Peyer's patch (tissue), 4 donors: Measurements from ENCODE around the gene OR9Q1. TPM values are rescaled to one million over a fixed set of nuclear protein-coding genes. Genes with fewer than 3 reads are reported as not detected.

ENCODE experiments used
- DNase-seq, 3 donors: peaks; one replicate each; pipeline ENCODE4 v3.0.0-alpha.2; 2017 to 2019
- H3K27ac ChIP-seq, 4 donors: fragments of 200-600 bp; sonication (generic); one replicate each; pipeline ENCODE4 v1.5.1; 2016 to 2019
- H3K27me3 ChIP-seq, 2 donors: fragments of 200-600 bp; sonication (generic); one replicate each; pipeline ENCODE4 v1.5.1; 2019
- H3K36me3 ChIP-seq, 3 donors: fragments of 200-600 bp; sonication (generic); one replicate each; pipeline ENCODE4 v1.5.1; 2016 to 2019
- H3K4me1 ChIP-seq, 4 donors: fragments of 200-600 bp; sonication (generic); one replicate each; pipeline ENCODE4 v1.5.1; 2016 to 2019
- H3K4me3 ChIP-seq, 4 donors: fragments of 200-600 bp; sonication (generic); 1 replicate in 3 of 4; 2 replicates in 1 of 4; pipeline ENCODE4 v1.5.1; 2016 to 2019; ENCODE audit warnings: mild to moderate bottlenecking in 1 of 4
- H3K9me3 ChIP-seq, 4 donors: fragments of 200-600 bp; sonication (generic); one replicate each; pipeline ENCODE4 v1.5.1; 2016 to 2019; ENCODE audit warnings: mild to moderate bottlenecking in 1 of 4
- POLR2A ChIP-seq, 2 donors: fragments of 450-650 bp; IDR thresholded peaks; one replicate each; pipeline ENCODE4 v1.5.1; 2017; ENCODE audit warnings: antibody characterized with exemption in 2 of 2, mild to moderate bottlenecking in 2 of 2, moderate library complexity in 2 of 2
- total RNA-seq, 4 donors: library from RNA; depleted of rRNA; stranded (reverse); fragments of >200 nt; gene quantifications; one replicate each; pipeline ENCODE4 v1.1.0, GENCODE V29; 2016
- TF ChIP-seq, protein P1 (sequence below), 6 experiments: fragments of 450-650 bp in 4 of 6; fragments of 200-600 bp in 2 of 6; sonication (generic) in 1 of 6; IDR thresholded peaks; one replicate each; pipeline ENCODE4 v1.5.1; 2017 to 2019; ENCODE audit warnings: antibody characterized with exemption in 6 of 6, mild to moderate bottlenecking in 3 of 6, moderate library complexity in 1 of 6

OR9Q1 gene
- total RNA-seq, 4 donors from 2014 or later = not detected

DNA sequence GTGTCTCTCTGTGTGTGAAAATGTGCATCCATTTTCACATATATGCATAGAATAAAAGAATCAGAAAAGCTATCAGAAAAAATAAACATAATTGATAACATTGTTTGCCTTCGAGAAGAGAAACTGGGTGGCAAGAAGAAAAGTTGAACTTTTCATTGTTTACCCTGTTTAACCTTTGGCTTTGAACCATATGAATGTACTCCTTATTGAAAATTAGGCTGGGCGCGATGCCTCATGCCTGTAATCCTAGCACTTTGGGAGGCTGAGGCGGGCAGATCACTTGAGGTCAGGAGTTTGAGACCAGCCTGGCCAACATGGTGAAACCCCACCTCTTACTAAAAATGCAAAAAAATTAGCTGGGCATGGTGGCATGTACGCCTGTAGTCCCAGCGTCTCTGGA is 11.9 kb upstream of the OR9Q1 start:
- Histone ChIP-seq H3K36me3 (no peaks in the 10 kb centered on the region), H3K4me1 (no peaks in the 10 kb centered on the region), H3K9me3 (no peaks in the 10 kb centered on the region), H3K27me3 (no peaks in the 10 kb centered on the region), H3K4me3 (no peak overlapping the region), H3K27ac (no peak overlapping the region)
- TF ChIP-seq, protein P1, sequence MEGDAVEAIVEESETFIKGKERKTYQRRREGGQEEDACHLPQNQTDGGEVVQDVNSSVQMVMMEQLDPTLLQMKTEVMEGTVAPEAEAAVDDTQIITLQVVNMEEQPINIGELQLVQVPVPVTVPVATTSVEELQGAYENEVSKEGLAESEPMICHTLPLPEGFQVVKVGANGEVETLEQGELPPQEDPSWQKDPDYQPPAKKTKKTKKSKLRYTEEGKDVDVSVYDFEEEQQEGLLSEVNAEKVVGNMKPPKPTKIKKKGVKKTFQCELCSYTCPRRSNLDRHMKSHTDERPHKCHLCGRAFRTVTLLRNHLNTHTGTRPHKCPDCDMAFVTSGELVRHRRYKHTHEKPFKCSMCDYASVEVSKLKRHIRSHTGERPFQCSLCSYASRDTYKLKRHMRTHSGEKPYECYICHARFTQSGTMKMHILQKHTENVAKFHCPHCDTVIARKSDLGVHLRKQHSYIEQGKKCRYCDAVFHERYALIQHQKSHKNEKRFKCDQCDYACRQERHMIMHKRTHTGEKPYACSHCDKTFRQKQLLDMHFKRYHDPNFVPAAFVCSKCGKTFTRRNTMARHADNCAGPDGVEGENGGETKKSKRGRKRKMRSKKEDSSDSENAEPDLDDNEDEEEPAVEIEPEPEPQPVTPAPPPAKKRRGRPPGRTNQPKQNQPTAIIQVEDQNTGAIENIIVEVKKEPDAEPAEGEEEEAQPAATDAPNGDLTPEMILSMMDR (IDR thresholded peaks at IDR 0.05) = no peak
- no peak for DNase-seq

DNA sequence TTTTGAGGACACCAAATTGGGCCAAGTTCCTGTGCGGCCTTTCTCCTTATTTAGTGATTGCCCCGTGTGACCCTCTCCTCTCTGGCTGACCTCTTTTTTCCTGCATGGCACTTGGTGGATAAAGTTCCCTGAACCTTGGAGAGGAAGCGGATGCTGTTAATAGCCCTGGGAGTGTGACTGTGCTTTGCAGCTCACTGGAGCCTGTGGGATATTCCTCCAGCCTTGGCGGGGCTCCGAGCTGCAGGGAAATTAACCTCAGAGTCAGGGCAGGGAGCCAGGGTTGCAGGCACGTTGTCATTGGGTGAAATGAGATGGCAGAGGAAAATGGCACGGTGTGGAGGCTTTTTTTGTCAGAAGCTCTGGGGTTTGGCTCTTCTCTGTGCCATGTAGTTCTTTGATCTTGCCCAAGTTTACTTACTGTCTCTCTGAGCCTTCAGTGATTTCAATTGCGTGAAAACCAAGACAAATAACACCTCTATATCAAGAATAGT is 965 bp downstream of the OR9Q1 start:
- no peak for TF ChIP-seq POLR2A (IDR thresholded peaks at IDR 0.05)
- TF ChIP-seq, protein P1 (IDR thresholded peaks at IDR 0.05) = no peak
- Histone ChIP-seq H3K4me3 (no peak overlapping the region), H3K27ac (peak overlapping the region in 2 of 4 donors; percentile 43 to 59), H3K4me1 (peaks cover 0 to 16% (median 2%) of the 10 kb centered on the region in 4 donors), H3K9me3 (no peaks in the 10 kb centered on the region), H3K36me3 (no peaks in the 10 kb centered on the region), H3K27me3 (no peaks in the 10 kb centered on the region)
- peak in 2 of 3 donors; percentile 77 to 78 for DNase-seq

DNA sequence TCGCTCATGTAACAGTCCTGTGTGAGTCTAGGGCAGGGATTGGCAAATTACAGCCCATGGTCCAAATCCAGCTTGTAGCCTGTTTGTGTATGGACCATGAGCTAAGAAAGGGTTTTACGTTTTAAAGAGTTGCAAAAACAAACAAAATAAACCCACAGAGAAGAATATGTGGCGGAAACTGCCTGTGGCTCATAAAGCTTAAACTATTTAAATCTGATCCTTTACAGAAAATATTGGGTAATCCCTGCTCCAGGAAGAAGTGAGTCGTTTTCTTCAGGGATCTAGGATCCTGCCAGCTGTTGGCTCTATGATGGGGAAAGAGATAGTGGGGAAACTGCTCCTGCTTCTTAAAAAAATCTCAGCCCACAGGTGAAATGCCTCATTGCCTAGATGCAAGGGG is 3.7 kb downstream of the OR9Q1 start:
- DNase-seq = no peak
- Histone ChIP-seq H3K9me3 (no peaks in the 10 kb centered on the region), H3K4me3 (no peak overlapping the region), H3K36me3 (no peaks in the 10 kb centered on the region), H3K4me1 (peaks cover 0 to 16% (median 2%) of the 10 kb centered on the region in 4 donors), H3K27me3 (no peaks in the 10 kb centered on the region), H3K27ac (no peak overlapping the region)
- TF ChIP-seq POLR2A (IDR thresholded peaks at IDR 0.05) = no peak
- TF ChIP-seq, protein P1 (IDR thresholded peaks at IDR 0.05) = no peak

DNA sequence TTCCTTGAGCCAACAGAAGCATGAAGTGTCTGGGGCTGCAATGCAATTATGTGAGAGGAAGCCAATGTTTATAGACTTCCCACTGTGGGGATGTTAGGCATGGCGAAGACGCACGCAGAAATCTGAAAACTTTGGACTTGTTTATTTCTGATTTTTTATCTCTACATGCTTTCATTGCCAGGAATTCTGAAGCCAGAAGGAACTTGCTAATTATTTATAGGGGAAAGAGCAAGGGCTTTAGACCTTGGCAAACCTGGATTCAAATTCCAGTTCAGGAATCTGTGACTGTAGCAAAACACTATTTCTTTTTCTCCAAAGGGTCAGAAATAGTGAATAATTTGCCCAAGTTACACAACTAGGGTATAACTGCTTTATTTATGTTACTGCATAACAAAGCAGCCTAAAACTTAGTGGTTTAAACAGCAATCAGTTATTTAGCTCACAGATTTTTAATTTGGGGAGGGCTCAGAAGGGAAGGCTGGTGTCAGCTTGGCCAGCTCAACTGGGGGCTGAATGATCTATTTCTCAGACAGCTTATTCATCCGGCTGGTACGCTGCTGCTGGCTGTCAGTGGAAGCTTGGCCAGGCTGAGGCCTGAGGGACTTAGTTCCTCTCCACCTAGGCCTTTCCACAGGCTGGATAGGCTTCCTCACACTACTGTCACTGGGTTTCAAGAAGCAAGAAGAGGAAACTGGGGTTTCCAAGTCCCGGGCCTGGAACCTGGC is 5.2 kb downstream of the OR9Q1 start:
- Histone ChIP-seq H3K27ac (peak overlapping the region in 1 of 4 donors; percentile 16), H3K9me3 (no peaks in the 10 kb centered on the region), H3K27me3 (no peaks in the 10 kb centered on the region), H3K36me3 (no peaks in the 10 kb centered on the region), H3K4me1 (peaks cover 0 to 6% (median under 1%) of the 10 kb centered on the region in 4 donors), H3K4me3 (no peak overlapping the region)
- DNase-seq = no peak
- TF ChIP-seq, protein P1 (IDR thresholded peaks at IDR 0.05) = no peak
- no peak for TF ChIP-seq POLR2A (IDR thresholded peaks at IDR 0.05)

DNA sequence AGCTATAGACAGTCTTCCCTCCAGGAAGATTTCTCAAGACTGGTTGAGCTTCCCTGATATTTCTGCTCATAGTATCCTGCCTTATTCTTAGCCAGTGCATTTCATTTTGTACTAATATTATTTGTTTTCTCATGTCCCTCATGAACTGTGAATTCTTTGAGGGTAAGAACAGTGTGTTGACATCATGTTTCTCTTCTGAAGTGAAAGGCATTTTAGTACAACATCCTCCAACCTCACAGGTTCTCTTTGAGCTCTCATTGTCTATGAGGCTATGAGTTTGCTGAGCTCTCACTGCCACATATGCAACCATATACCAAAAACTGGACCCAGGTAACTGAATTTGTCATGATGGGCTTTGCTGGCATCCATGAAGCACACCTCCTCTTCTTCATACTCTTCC is 7.0 kb downstream of the OR9Q1 start, which contains the start of gene OR6Q1:
Gene OR6Q1 (plus strand): TSS at position 301 of the 400 bp plus-strand sequence. CDS start 0 bp downstream, at position 301.
- H3K36me3 ChIP-seq = no peaks in the 10 kb centered on the region
- no peaks in the 10 kb centered on the region for H3K9me3 ChIP-seq
- no peak within 1 kb of the TSS for H3K4me3 ChIP-seq
- H3K27ac ChIP-seq = no peak within 1 kb of the TSS
- no peaks in the 10 kb centered on the region for H3K4me1 ChIP-seq
- no peaks in the 10 kb centered on the region for H3K27me3 ChIP-seq
- TF ChIP-seq, protein P1 (IDR thresholded peaks at IDR 0.05) = no peak
- no peak for TF ChIP-seq POLR2A (IDR thresholded peaks at IDR 0.05)
- no peak for DNase-seq
